ENCODE results near the gene HAUS8. TPM values are rescaled to one million over a fixed set of nuclear protein-coding genes. Genes with fewer than 3 reads are reported as not detected.

HAUS8 gene
- total and polyA plus RNA-seq, 2 of the 13 experiments (the other 11 are each of a cell fraction or from before 2014, with no cell fraction given): 7.8 to 17.5 TPM

DNA sequence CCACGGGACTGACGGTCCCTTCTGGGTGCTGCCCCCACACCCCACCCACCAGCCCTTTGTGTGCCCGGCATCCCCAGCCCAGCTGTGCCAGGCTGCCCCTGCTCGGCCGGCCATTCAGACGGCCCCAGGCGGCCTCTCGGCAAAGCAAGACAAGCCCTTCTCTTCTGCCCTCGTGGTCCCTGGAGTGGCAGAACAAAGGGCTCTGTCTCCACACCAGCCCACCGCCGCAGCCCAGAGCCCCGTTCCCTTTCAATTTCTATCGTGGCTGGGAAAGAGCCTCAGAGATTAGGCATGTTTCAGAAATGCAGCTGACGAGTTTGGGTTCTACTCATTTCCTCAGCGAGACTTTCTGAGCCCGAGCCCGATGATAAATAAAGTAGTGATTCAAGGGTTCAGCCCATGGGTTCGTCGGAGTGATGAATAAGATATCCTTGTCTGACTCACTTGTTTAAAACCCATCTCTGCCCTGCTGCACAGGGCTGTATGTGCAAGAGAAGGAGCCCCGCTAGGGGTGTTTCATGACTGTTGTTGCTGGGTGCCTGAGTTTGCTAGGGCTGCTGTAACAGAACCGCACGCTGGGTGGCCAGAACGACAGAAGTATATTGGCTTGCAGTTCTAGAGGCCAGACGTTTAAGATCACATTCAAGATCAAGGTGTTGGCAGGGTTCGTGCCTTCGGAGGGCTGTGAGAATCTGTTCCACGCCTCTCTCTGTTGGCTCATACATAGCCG lies 4.6 kb upstream of the HAUS8 start (continued):
- TF ChIP-seq, protein P1, sequence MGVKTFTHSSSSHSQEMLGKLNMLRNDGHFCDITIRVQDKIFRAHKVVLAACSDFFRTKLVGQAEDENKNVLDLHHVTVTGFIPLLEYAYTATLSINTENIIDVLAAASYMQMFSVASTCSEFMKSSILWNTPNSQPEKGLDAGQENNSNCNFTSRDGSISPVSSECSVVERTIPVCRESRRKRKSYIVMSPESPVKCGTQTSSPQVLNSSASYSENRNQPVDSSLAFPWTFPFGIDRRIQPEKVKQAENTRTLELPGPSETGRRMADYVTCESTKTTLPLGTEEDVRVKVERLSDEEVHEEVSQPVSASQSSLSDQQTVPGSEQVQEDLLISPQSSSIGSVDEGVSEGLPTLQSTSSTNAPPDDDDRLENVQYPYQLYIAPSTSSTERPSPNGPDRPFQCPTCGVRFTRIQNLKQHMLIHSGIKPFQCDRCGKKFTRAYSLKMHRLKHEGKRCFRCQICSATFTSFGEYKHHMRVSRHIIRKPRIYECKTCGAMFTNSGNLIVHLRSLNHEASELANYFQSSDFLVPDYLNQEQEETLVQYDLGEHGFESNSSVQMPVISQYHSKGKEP (CRISPR knock-in tag; IDR thresholded peaks at IDR 0.05): no peak
- TF ChIP-seq KAT8 (CRISPR knock-in tag; IDR thresholded peaks at IDR 0.05): no peak
- no peak for TF ChIP-seq ISL2 (CRISPR knock-in tag; IDR thresholded peaks at IDR 0.05)
- no peak for TF ChIP-seq GFI1 (CRISPR knock-in tag; IDR thresholded peaks at IDR 0.05; ENCODE audit: borderline replicate concordance)
- TF ChIP-seq KDM2A (CRISPR knock-in tag; IDR thresholded peaks at IDR 0.05; ENCODE audit: borderline replicate concordance, low read depth): peak; percentile 25; the same call in 1 of the 2 replicates
- no peak for TF ChIP-seq SIX4 (CRISPR knock-in tag; IDR thresholded peaks at IDR 0.05)
- TF ChIP-seq CBX2 (IDR thresholded peaks at IDR 0.05; ENCODE audit: low read depth, low read length): no peak
- no peak for TF ChIP-seq CBX2 (CRISPR knock-in tag; IDR thresholded peaks at IDR 0.05; ENCODE audit: low read depth)
- TF ChIP-seq IRF2 (CRISPR knock-in tag; IDR thresholded peaks at IDR 0.05): 0 out of 2 replicates have a peak, but pooled peaks have one; percentile 39
- no peak for TF ChIP-seq U2AF2 (IDR thresholded peaks at IDR 0.05; ENCODE audit: low read depth, low read length)
- TF ChIP-seq ZMYM4 (CRISPR knock-in tag; IDR thresholded peaks at IDR 0.05): no peak
- TF ChIP-seq TBL1XR1 (IDR thresholded peaks at IDR 0.05; ENCODE audit: borderline replicate concordance, low read length, partially characterized antibody): peak; percentile 45
- TF ChIP-seq RARG (CRISPR knock-in tag; IDR thresholded peaks at IDR 0.05; ENCODE audit: low read depth): no peak
- TF ChIP-seq RFX3 (CRISPR knock-in tag; IDR thresholded peaks at IDR 0.05): no peak
- TF ChIP-seq RBM22 (optimal IDR thresholded peaks at IDR 0.05; ENCODE audit: low read length): no peak
- no peak for TF ChIP-seq MTF1 (CRISPR knock-in tag; IDR thresholded peaks at IDR 0.05)
- no peak for TF ChIP-seq TOPORS (CRISPR knock-in tag; IDR thresholded peaks at IDR 0.05)
- TF ChIP-seq MAZ (IDR thresholded peaks at IDR 0.05; ENCODE audit: borderline replicate concordance, low read depth, low read length): 0 out of 2 replicates have a peak, but pooled peaks have one; percentile 22
- no peak for TF ChIP-seq MAZ (CRISPR knock-in tag; IDR thresholded peaks at IDR 0.05; ENCODE audit: low read depth)
- no peak for TF ChIP-seq MAFG (CRISPR knock-in tag; IDR thresholded peaks at IDR 0.05)
- TF ChIP-seq NFIC (IDR thresholded peaks at IDR 0.05; ENCODE audit: low read length): no peak
- TF ChIP-seq, protein P2, sequence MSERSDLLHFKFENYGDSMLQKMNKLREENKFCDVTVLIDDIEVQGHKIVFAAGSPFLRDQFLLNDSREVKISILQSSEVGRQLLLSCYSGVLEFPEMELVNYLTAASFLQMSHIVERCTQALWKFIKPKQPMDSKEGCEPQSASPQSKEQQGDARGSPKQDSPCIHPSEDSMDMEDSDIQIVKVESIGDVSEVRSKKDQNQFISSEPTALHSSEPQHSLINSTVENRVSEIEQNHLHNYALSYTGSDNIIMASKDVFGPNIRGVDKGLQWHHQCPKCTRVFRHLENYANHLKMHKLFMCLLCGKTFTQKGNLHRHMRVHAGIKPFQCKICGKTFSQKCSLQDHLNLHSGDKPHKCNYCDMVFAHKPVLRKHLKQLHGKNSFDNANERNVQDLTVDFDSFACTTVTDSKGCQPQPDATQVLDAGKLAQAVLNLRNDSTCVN (CRISPR knock-in tag; IDR thresholded peaks at IDR 0.05; ENCODE audit: borderline replicate concordance): 0 out of 2 replicates have a peak, but pooled peaks have one; percentile 25
- no peak for TF ChIP-seq SOX13 (IDR thresholded peaks at IDR 0.05)
- no peak for TF ChIP-seq SOX13 (CRISPR knock-in tag; conservative IDR thresholded peaks at IDR 0.05 in 1 of 2, IDR thresholded peaks at IDR 0.05 in 1 of 2)
- TF ChIP-seq, protein P3, sequence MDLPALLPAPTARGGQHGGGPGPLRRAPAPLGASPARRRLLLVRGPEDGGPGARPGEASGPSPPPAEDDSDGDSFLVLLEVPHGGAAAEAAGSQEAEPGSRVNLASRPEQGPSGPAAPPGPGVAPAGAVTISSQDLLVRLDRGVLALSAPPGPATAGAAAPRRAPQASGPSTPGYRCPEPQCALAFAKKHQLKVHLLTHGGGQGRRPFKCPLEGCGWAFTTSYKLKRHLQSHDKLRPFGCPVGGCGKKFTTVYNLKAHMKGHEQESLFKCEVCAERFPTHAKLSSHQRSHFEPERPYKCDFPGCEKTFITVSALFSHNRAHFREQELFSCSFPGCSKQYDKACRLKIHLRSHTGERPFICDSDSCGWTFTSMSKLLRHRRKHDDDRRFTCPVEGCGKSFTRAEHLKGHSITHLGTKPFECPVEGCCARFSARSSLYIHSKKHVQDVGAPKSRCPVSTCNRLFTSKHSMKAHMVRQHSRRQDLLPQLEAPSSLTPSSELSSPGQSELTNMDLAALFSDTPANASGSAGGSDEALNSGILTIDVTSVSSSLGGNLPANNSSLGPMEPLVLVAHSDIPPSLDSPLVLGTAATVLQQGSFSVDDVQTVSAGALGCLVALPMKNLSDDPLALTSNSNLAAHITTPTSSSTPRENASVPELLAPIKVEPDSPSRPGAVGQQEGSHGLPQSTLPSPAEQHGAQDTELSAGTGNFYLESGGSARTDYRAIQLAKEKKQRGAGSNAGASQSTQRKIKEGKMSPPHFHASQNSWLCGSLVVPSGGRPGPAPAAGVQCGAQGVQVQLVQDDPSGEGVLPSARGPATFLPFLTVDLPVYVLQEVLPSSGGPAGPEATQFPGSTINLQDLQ (CRISPR knock-in tag; IDR thresholded peaks at IDR 0.05): 0 out of 2 replicates have a peak, but pooled peaks have one; percentile 47
- TF ChIP-seq TAF15 (IDR thresholded peaks at IDR 0.05; ENCODE audit: low read depth, low read length, poor library complexity, severe bottlenecking): no peak

Measured in HepG2 (cell line).